KOPT-K1 (cell line): Measurements from ENCODE around the gene HOMEZ.
"Not testable (repeated sequence)": the region's sequence is repeated elsewhere in the genome, so short reads cannot be mapped to it uniquely, and the experiment has no call there.

Experiments used
- H3K27ac ChIP-seq: fragments of 200-600 bp; sonication (generic); 2 replicates; pipeline ENCODE4 v1.5.1; 2016; ENCODE audit warnings: antibody characterized with exemption, mild to moderate bottlenecking, low read depth, low read length; ENCODE audit not compliant: poor library complexity, severe bottlenecking
- H3K36me3 ChIP-seq: fragments of 200-600 bp; sonication (generic); 2 replicates; pipeline ENCODE4 v1.5.1; 2017; ENCODE audit warnings: antibody characterized with exemption, mild to moderate bottlenecking, low read length, moderate library complexity; ENCODE audit not compliant: insufficient read depth
- H3K9me3 ChIP-seq: fragments of 200-600 bp; sonication (generic); 2 replicates; pipeline ENCODE4 v1.5.1; 2017; ENCODE audit warnings: antibody characterized with exemption, low read length, mild to moderate bottlenecking; ENCODE audit not compliant: insufficient read depth, poor library complexity, severe bottlenecking

Gene HOMEZ, protein sequence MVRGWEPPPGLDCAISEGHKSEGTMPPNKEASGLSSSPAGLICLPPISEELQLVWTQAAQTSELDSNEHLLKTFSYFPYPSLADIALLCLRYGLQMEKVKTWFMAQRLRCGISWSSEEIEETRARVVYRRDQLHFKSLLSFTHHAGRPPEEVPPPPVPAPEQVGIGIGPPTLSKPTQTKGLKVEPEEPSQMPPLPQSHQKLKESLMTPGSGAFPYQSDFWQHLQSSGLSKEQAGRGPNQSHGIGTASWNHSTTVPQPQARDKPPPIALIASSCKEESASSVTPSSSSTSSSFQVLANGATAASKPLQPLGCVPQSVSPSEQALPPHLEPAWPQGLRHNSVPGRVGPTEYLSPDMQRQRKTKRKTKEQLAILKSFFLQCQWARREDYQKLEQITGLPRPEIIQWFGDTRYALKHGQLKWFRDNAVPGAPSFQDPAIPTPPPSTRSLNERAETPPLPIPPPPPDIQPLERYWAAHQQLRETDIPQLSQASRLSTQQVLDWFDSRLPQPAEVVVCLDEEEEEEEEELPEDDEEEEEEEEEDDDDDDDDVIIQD

DNA sequence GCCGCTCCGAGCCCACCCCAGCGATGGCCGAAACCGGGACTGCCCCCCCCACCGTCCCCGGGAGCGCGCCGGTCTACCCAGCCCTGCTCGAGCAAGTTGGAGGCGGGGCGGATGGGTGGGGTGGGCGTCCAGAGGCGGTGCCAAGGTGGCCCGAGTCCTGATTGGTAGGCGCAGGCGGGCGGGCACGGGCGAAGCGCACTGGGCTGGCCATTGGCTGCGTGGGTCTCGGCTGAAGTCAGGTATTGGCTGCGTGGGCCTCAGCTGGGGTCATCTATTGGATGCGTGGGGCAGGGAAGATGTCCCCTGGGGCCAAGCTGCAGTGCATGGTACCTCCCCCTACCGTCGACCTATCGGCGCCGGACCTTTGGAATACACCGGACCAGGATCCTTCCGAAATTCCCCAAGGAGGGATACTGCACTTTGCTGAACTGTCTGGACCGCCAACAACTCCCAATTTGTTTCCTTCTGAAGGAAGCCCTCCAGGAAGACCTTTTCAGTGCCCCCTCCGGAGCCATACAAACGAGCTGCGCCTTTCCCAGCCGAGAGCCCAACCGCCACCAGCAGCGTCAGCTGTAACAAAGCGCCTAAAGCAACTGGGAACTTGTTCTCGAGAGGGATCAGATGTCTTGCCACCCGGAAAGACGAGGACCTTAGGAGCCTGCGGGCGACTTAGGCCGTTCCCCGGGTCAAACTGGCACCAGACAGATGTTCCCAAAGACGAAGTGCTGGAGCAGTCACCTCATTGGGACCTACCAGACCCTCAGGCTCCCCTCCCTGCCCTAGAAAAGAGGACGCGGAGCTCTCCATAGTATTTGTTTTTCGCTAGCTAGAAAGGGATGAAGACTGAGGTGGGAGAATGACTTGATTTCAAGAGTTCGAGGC lies at the start of gene HOMEZ:
HOMEZ (minus strand) TSS at position 113 of the 882 bp plus-strand sequence. CDS start 180 bp downstream, outside the sequence.
- Histone ChIP-seq H3K27ac (peak within 1 kb of the TSS; percentile 71), H3K36me3 (no peaks in the 10 kb centered on the region), H3K9me3 (no peaks in the 10 kb centered on the region)

DNA sequence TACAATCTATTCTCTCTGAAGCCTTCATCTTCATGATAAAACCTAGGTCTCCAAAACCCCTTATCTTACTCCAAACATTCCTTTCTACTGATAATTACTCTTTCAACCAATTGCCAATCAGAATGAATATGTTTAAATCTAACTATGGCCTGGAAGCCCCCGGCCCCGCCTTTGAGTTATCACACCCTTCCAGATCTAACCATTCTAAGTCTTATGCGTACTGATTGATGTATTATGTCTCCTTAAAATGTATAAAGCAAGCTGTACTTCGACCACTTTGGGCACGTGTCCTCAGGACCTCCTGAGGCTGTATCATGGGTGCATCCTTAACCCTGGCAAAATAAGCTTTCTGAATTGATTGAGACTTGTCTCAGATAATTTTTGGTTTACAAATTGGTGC lies 49.7 kb upstream of the HOMEZ start:
- Histone ChIP-seq H3K27ac (no peak overlapping the region), H3K9me3 (peaks cover 26% of the 10 kb centered on the region), H3K36me3 (no peaks in the 10 kb centered on the region)

DNA sequence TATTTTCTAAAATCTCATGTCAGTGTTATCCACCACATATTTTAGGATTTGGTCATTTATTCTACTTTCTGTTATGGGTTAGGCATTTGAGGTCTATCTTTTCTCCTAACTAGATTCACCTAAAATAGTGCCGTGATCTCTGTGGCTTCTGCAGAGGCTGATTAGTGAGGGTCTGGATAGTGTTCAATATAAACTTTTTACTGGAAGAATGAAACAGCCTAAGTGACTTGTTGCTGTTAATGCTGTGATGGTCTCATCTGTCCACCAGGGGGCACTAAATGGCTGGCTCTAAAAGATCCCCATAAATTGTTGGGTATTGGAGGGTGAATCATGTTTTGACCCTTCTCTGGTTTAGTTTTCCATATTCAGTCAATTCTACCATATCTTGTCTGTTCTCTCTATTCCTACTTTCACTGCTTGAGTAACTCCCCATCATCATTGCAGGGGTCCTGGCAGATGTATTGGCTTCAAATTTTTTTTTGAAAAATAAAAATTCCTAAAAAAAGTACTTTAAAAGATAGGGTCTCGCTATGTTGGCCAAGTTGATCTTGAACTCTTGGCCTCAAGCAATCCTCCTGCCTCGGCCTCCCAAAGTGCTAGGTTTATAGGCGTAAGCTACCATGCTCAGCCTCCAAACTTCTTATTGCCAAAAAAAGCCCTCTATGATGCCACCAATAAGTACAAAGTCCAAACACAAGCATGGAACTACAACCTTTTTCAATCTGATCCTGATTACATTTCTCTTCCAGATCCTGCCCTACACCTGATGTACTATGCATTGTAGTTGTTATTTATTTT lies 42.2 kb upstream of the HOMEZ start:
- H3K36me3 ChIP-seq = peaks cover 41% of the 10 kb centered on the region

DNA sequence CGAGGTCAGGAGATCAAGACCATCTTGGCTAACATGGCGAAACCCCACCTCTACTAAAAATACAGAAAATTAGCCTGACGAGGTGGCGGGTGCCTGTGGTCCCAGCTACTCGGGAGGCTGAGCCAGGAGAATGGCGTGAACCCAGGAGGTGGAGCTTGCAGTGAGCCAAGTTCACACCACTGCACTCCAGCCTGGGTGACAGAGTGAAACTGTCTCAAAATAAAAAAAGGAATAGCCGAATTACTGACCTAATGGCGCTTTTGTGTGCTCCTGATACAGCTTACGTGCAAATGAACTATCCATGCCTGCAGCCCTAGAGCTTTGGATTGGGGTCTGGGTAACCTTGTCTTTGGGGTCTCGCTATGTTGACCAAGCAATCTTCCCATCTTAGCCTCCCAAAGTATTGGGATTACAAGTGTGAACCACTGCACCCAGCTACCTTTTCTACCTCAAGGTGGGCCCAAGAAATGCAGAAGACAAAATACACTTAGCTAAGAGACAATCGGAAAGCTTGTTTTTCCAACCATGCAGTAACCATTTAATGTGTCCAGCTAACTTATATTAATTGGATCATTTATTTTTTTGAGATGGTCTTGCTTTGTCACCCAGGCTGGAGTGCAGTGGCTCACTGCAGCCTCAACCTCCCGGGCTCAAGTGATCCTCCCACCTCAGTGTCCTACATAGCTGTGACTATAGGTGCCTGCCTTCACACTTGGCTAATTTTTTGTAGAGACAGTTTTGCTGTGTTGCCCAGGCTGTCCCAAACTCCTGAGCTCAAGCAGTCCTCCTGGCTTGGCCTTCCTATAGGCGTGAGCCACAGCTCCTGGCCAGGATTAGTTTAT lies 40.8 kb upstream of the HOMEZ start:
- H3K27ac ChIP-seq = no peak overlapping the region
- H3K36me3 ChIP-seq = peaks cover 46% of the 10 kb centered on the region
- no peaks in the 10 kb centered on the region for H3K9me3 ChIP-seq

More for the DNA sequence above, 42.2 kb upstream of the HOMEZ start:
- no peaks in the 10 kb centered on the region for H3K9me3 ChIP-seq
- H3K27ac ChIP-seq = no peak overlapping the region

DNA sequence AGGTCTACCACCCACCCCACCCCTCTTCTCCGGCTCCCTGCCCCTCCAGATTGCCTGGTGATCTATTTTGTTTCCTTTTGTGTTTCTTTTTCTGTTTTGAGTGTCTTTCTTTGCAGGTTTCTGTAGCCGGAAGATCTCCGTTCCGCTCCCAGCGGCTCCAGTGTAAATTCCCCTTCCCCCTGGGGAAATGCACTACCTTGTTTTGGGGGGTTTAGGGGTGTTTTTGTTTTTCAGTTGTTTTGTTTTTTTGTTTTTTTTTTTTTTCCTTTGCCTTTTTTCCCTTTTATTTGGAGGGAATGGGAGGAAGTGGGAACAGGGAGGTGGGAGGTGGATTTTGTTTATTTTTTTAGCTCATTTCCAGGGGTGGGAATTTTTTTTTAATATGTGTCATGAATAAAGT lies 39.8 kb upstream of the HOMEZ start:
- not testable (repeated sequence) for H3K27ac ChIP-seq, H3K9me3 ChIP-seq
- peaks cover 46% of the 10 kb centered on the region for H3K36me3 ChIP-seq

DNA sequence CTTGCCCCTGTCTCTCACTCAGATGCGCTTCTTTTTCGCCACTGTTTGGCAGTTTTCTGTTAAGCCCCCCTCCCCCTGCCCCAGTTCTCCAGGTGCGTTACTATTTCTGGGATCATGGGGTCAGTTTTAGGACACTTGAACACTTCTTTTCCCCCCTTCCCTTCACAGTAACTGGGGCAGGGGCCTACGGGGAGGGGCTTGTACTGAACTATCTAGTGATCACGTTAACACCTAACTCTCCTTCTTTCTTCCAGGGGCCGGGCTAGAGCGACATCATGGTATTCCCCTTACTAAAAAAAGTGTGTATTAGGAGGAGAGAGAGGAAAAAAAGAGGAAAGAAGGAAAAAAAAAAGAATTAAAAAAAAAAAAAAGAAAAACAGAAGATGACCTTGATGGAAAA lies 39.1 kb upstream of the HOMEZ start:
- no peak overlapping the region for H3K27ac ChIP-seq
- no peaks in the 10 kb centered on the region for H3K9me3 ChIP-seq
- H3K36me3 ChIP-seq = peaks cover 46% of the 10 kb centered on the region

DNA sequence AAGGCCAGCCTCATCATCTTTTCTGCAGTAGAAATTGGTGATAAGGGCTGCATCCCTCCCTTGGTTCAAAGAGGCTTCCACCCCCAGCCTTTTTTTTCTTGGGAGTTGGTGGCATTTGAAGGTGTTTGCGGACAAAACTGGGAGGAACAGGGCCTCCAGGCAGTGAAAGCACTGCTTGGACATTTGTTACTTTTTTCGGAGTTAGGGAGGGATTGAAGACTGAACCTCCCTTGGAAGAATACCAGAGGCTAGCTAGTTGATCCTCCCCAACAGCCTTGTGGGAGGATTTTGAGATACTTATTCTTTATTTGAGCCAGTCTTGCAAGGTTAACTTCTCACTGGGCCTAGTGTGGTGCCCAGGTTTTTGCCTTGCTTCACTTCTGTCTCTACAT lies 38.5 kb upstream of the HOMEZ start:
- no peak overlapping the region for H3K27ac ChIP-seq
- H3K36me3 ChIP-seq = peaks cover 46% of the 10 kb centered on the region
- H3K9me3 ChIP-seq = no peaks in the 10 kb centered on the region

DNA sequence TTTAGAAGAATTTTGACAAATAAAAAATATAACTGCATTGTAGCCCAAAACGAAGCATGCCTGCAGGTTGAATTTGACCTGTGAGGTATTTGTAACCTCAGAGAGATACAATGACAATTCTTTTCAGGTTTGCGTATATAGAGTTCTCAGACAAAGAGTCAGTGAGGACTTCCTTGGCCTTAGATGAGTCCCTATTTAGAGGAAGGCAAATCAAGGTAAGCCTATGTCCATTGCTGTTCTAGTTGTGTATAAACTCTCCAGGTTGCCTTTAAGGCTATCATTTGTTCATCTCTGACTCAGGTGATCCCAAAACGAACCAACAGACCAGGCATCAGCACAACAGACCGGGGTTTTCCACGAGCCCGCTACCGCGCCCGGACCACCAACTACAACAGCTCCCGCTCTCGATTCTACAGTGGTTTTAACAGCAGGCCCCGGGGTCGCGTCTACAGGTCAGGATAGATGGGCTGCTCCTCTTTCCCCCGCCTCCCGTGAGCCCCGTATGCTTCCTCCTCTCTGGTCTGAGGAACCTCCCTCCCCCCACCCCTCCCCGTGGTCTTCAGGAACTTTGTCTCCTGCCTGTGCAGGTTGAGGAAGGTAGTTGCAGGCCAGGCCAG lies 38.0 kb upstream of the HOMEZ start:
- H3K27ac ChIP-seq = no peak overlapping the region
- peaks cover 46% of the 10 kb centered on the region for H3K36me3 ChIP-seq
- no peaks in the 10 kb centered on the region for H3K9me3 ChIP-seq

DNA sequence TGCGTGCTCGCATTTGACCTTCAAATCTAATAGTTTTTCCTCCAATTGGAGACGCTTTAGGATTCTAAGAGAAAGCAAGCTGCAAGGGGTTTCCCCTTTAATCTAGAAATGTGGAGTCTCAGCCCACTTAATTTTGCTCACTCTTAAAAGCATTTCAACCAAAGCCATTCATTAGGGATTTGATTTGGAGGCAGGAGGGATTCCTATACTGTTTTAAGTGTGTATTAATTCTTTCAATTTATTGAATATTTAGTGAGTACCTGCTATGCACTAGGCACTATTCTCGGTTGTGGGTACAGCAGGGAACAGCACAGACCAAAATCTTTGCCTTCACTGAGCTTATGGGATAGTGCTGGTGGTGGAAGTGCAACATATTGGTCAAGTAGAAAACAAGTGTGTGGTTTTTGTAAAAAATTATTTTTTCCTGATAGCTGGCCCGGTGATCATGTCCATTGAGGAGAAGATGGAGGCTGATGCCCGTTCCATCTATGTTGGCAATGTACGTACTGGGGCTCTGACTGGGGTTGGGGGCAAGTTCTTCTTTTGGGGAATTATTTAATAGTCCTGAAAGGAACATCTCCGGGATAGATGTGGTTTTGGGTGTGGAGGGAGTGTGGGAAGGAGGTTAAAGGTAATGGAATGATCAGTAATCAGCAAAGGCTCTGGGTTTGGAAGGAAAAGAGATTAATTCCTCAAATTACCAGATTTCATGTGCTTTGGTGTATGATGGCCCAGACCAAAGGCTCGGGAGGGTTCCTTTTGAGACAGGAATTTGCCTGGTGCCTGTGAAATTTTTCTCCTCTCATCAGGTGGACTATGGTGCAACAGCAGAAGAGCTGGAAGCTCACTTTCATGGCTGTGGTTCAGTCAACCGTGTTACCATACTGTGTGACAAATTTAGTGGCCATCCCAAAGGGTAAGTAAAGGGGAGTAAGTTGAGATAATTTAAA lies 36.9 kb upstream of the HOMEZ start:
- H3K36me3 ChIP-seq = peaks cover 46% of the 10 kb centered on the region
- H3K9me3 ChIP-seq = no peaks in the 10 kb centered on the region
- peak overlapping the region; percentile 74 for H3K27ac ChIP-seq

DNA sequence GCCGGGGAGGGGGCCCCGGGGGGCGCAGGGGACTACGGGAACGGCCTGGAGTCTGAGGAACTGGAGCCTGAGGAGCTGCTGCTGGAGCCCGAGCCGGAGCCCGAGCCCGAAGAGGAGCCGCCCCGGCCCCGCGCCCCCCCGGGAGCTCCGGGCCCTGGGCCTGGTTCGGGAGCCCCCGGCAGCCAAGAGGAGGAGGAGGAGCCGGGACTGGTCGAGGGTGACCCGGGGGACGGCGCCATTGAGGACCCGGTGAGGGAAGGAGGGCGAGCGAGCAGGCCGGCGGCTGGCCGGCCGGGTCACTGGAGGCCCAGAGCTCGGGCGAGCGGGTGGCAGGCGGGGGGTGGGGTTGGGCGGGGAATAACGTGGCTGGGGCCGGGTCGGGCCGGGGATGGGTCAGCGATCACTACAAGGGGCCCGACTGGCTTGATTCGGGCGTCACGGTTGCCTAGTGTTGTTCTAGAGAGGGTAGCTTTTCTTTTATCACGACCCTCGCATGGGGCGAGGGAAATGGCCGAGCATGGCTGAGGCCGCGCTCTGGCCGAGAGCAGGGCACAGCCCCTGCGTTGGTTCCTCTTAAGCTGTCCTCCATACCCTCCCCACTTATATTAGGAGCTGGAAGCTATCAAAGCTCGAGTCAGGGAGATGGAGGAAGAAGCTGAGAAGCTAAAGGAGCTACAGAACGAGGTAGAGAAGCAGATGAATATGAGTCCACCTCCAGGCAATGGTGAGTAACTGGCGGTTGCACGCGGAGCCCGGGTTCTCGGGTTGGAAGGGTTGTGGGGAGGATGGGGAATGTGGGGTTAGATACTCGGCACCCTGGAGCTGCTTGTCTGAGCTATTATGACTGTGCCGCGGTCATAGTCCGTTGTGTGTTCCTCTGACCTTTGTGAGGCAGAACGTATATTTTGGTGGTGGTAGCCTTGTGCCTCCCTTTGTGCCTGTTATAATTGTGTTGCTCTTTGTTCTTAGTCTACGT lies 35.9 kb upstream of the HOMEZ start:
- H3K27ac ChIP-seq = peak overlapping the region; percentile 74
- H3K9me3 ChIP-seq = no peaks in the 10 kb centered on the region
- H3K36me3 ChIP-seq = peaks cover 43% of the 10 kb centered on the region

DNA sequence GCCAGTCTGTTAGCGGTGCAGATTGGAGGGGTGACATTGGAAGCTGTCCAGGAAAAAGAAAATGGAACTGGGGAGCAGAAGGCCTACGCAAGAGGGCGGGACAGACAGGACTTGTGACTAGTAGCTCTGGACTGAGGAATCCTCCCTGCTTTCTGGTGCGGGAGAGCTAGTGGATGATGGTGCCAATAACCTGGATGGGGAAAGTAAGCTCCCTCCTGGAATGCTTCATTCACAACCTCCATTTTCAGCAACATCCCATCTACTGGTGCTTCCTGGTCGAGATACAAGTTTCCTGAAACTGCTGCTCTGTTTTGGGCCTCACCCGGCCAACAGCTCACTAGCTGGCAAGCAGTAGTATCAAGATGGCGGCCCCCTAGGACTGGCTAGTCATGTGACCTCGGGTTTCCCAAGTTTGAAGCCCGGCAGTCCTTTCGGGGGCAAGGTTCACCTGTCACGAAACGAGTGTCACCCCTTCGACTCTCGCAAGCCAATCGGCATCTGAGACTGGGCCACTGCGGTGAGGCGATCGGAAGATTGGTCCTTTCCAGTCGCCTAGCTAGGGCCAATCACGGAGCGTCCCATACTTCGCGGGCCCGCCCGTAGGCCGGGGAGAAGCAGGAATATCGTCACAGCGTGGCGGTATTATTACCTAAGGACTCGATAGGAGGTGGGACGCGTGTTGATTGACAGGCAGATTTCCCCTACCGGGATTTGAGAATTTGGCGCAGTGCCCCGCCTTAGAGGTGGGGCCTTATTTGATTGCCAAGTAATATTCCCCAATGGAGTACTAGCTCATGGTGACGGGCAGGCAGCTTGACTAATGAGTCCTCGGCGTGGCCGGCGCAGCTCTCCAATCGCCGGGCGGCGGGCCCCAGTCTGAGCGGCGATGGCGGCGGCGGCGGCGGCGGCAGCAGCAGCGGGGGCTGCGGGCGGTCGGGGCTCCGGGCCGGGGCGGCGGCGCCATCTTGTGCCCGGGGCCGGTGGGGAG lies 34.9 kb upstream of the HOMEZ start, which contains the start of gene PABPN1:
PABPN1 (plus strand) TSS at position 874 of the 988 bp plus-strand sequence; CDS start at position 887, 13 bp downstream.
- Histone ChIP-seq H3K9me3 (no peaks in the 10 kb centered on the region), H3K36me3 (peaks cover 33% of the 10 kb centered on the region), H3K27ac (peak within 1 kb of the TSS; percentile 75)
